HG03280 (cell line): ENCODE results near the gene ADH1A.
"Not testable (repeated sequence)": the region's sequence is repeated elsewhere in the genome, so short reads cannot be mapped to it uniquely, and the experiment has no call there.

ENCODE experiments used
- ATAC-seq: cut with Tn5 transposase; IDR thresholded peaks from one replicate; pipeline ENCODE4 v1.9.1; 2021; ENCODE audit warnings: mild to moderate bottlenecking, moderate library complexity; ENCODE audit not compliant: unreplicated experiment

ADH1A gene

GRCh38 chr4:99290848-99291786 lies at the start of gene ADH1A:
Gene ADH1A (minus strand): TSS chr4:99290985. CDS start chr4:99290914, 71 bp downstream.
- no peak for ATAC-seq

GRCh38 chr4:99339172-99339571 lies 48.4 kb upstream of the ADH1A start:
- ATAC-seq, result no peak

- no peak for ATAC-seq
Measured at GRCh38 chr4:99336553-99336952, 45.8 kb upstream of the ADH1A start.

GRCh38 chr4:99334880-99335279 lies 44.1 kb upstream of the ADH1A start:
- no peak for ATAC-seq

GRCh38 chr4:99330648-99331047 lies 39.9 kb upstream of the ADH1A start:
- ATAC-seq, result no peak

GRCh38 chr4:99329876-99330275 lies 39.1 kb upstream of the ADH1A start:
- ATAC-seq, result no peak

- ATAC-seq, result no peak
Measured at GRCh38 chr4:99324979-99325378, 34.2 kb upstream of the ADH1A start.

- no peak for ATAC-seq
Measured at GRCh38 chr4:99324361-99324760, 33.6 kb upstream of the ADH1A start.

- ATAC-seq, result no peak
Measured at GRCh38 chr4:99323756-99324155, 33.0 kb upstream of the ADH1A start.

- ATAC-seq, result no peak
Measured at GRCh38 chr4:99321241-99322191, 30.7 kb upstream of the ADH1A start, which contains the start of gene ADH1B. Gene ADH1B (minus strand): TSS chr4:99321401. CDS start chr4:99321331, 70 bp downstream.

GRCh38 chr4:99317811-99318210 lies 27.0 kb upstream of the ADH1A start:
- not testable (repeated sequence) for ATAC-seq

- ATAC-seq, result no peak
Measured at GRCh38 chr4:99317354-99317753, 26.6 kb upstream of the ADH1A start.

- no peak for ATAC-seq
Measured at GRCh38 chr4:99315839-99316238, 25.1 kb upstream of the ADH1A start.

- no peak for ATAC-seq
Measured at GRCh38 chr4:99314211-99314610, 23.4 kb upstream of the ADH1A start.

- no peak for ATAC-seq
Measured at GRCh38 chr4:99310389-99310788, 19.6 kb upstream of the ADH1A start.

- ATAC-seq, result no peak
Measured at GRCh38 chr4:99305638-99306400, 15.0 kb upstream of the ADH1A start.

GRCh38 chr4:99301376-99302164 lies 10.8 kb upstream of the ADH1A start:
- no peak for ATAC-seq

- ATAC-seq, result no peak
Measured at GRCh38 chr4:99300934-99301333, 10.1 kb upstream of the ADH1A start.

GRCh38 chr4:99293357-99293756 lies 2.6 kb upstream of the ADH1A start:
- no peak for ATAC-seq

GRCh38 chr4:99285387-99285786 lies 5.4 kb downstream of the ADH1A start:
- no peak for ATAC-seq
